MM.1S (cell line): ENCODE data around the gene DDIAS.

ENCODE experiments used
- CTCF ChIP-seq: fragments of 300-600 bp; sonication (generic); IDR thresholded peaks from 2 replicates; pipeline ENCODE4 v1.5.1; 2016; ENCODE audit warnings: antibody characterized with exemption, low read length, mixed read lengths
- EZH2 ChIP-seq: fragments of 300-600 bp; sonication (generic); optimal IDR thresholded peaks from 2 replicates; pipeline ENCODE3; 2017; ENCODE audit warnings: low read depth, mild to moderate bottlenecking, antibody characterized with exemption, low read length, mixed read lengths

GRCh38 chr11:82942376-82942775 is 40.8 kb downstream of the DDIAS start:
- TF ChIP-seq CTCF: no peak
- TF ChIP-seq EZH2: no peak
